Measurements from ENCODE around the gene DAPK1. TPM values are rescaled to one million over a fixed set of nuclear protein-coding genes. Genes with fewer than 3 reads are reported as not detected.
A peak's percentile ranks its signal among the peaks of the same experiment; 100 is the strongest.

DAPK1 gene
- polyA plus RNA-seq, 1 of the 3 experiments (the other 2 are of a cell fraction), result 0.61 TPM

- WGBS (ENCODE audit: low lambda C conversion rate), result 57% methylated on average over 6 of the region's 6 CpGs
- H3K79me2 ChIP-seq (ENCODE audit: insufficient read depth), result no peaks in the 10 kb centered on the region
These were observed 89.7 kb downstream of the DAPK1 start for GRCh38 chr9:87587356-87587745.

GRCh38 chr9:87587864-87588263 lies 90.2 kb downstream of the DAPK1 start:
- Histone ChIP-seq H3K9me3 (no peaks in the 10 kb centered on the region), H3K9me2 (no peaks in the 10 kb centered on the region), H2AFZ (ENCODE audit: low read depth) (no peak overlapping the region), H3K36me3 (replicated peaks in 1 of 2; ENCODE audit: control insufficient read depth in 1 of 2, insufficient read depth in 2 of 2, low read length in 1 of 2) (no peaks in the 10 kb centered on the region), H3F3A (replicated peaks; ENCODE audit: insufficient read depth) (no peaks in the 10 kb centered on the region), H3K4me3 (ENCODE audit: low read depth in 2 of 2, low read length in 1 of 2) (no peak overlapping the region), H4K20me1 (ENCODE audit: insufficient read depth) (no peaks in the 10 kb centered on the region), H3K27me3 (ENCODE audit: insufficient read depth) (no peaks in the 10 kb centered on the region), H3K27ac (ENCODE audit: low read depth in 2 of 2, low read length in 1 of 2) (peak overlapping the region in 1 of 2 experiments; percentile 81; a peak in 2 of 4 replicates), H3K4me1 (ENCODE audit: control insufficient read depth in 1 of 2, insufficient read depth in 2 of 2, low read depth in 1 of 2, low read length in 1 of 2) (peaks cover 0 to 14% of the 10 kb centered on the region in 2 experiments; a peak in 1 of 4 replicates), H3K9ac (no peak overlapping the region), H3K4me2 (no peak overlapping the region), H3K79me2 (ENCODE audit: insufficient read depth) (no peaks in the 10 kb centered on the region)
- DNase-seq, result no peak
- TF ChIP-seq RFX5 (IDR thresholded peaks at IDR 0.05; ENCODE audit: low read length) (no peak), USF2 (IDR thresholded peaks at IDR 0.05; ENCODE audit: borderline replicate concordance, low read depth, low read length) (no peak), MEF2A (IDR thresholded peaks at IDR 0.05; ENCODE audit: borderline replicate concordance, low read depth) (no peak), RXRA (IDR thresholded peaks at IDR 0.05; ENCODE audit: borderline replicate concordance, low read depth) (no peak), FOXM1 (IDR thresholded peaks at IDR 0.05; ENCODE audit: low read depth) (no peak), EZH2phosphoT487 (IDR thresholded peaks at IDR 0.05; ENCODE audit: borderline replicate concordance, low read depth) (no peak), RCOR1 (IDR thresholded peaks at IDR 0.05; ENCODE audit: low read length) (no peak), TAF1 (IDR thresholded peaks at IDR 0.05; ENCODE audit: borderline replicate concordance, low read depth, low read length) (no peak), NFIC (IDR thresholded peaks at IDR 0.05; ENCODE audit: borderline replicate concordance) (no peak), GABPA (IDR thresholded peaks at IDR 0.05; ENCODE audit: low read depth) (no peak), IRF3 (IDR thresholded peaks at IDR 0.05; ENCODE audit: low read depth, low read length) (no peak)
- 62% methylated on average over 2 of the region's 2 CpGs for WGBS (ENCODE audit: low lambda C conversion rate)
- CTCF ChIA-PET, result interaction anchor here (0.7 to 1.5 kb wide), 3 partner anchors 10 to 91 kb away, joined by 3 to 4 read pairs (median 3); no protein-coding TSS in a partner anchor
- POLR2A ChIA-PET, result interaction anchor here (1.0 kb wide), 1 partner anchor 17 kb away, joined by 6 read pairs; no protein-coding TSS in a partner anchor

More at GRCh38 chr9:87587356-87587745, 89.7 kb downstream of the DAPK1 start:
- no peaks in the 10 kb centered on the region for H4K20me1 ChIP-seq (ENCODE audit: insufficient read depth)
- no peaks in the 10 kb centered on the region for H3K27me3 ChIP-seq (ENCODE audit: insufficient read depth)
- no peak for DNase-seq
- no peaks in the 10 kb centered on the region for H3K36me3 ChIP-seq (replicated peaks in 1 of 2; ENCODE audit: control insufficient read depth in 1 of 2, insufficient read depth in 2 of 2, low read length in 1 of 2)
- peaks cover 0 to 9% of the 10 kb centered on the region in 2 experiments; a peak in 1 of 4 replicates for H3K4me1 ChIP-seq (ENCODE audit: control insufficient read depth in 1 of 2, insufficient read depth in 2 of 2, low read depth in 1 of 2, low read length in 1 of 2)
- ChIA-PET CTCF (interaction anchor here (1.2 to 1.5 kb wide), 2 partner anchors 10 to 250 kb away, joined by 3 to 4 read pairs; no protein-coding TSS in a partner anchor), POLR2A (no interaction called here)
- TF ChIP-seq SMC3 (IDR thresholded peaks at IDR 0.05; ENCODE audit: low read depth, low read length), result no peak
- no peak overlapping the region for H3K4me3 ChIP-seq (ENCODE audit: low read depth in 2 of 2, low read length in 1 of 2)
- no peaks in the 10 kb centered on the region for H3K9me2 ChIP-seq
- no peak overlapping the region for H3K9ac ChIP-seq
- no peaks in the 10 kb centered on the region for H3K9me3 ChIP-seq
- H3K27ac ChIP-seq (ENCODE audit: low read depth in 2 of 2, low read length in 1 of 2), result peak overlapping the region in 1 of 2 experiments; percentile 81; a peak in 1 of 4 replicates
- H3K4me2 ChIP-seq, result no peak overlapping the region
- no peaks in the 10 kb centered on the region for H3F3A ChIP-seq (replicated peaks; ENCODE audit: insufficient read depth)
- no peak overlapping the region for H2AFZ ChIP-seq (ENCODE audit: low read depth)

All from SK-N-SH (cell line).